DND-41 (cell line): ENCODE measurements around the gene MRNIP.

Source experiments
- ATAC-seq: fragments of 200-7000 bp; cut with Tn5 transposase; 3 replicates; pipeline ENCODE4 v1.9.1; 2021; ENCODE audit warnings: low read depth; ENCODE audit not compliant: insufficient read depth
- DNase-seq: peaks from one replicate; pipeline ENCODE4 v3.0.0-alpha.2; 2020
- H2AFZ ChIP-seq: 2 replicates; pipeline ENCODE4 v1.6.0; 2012; ENCODE audit warnings: low read depth, low read length
- H3K27ac ChIP-seq: 2 replicates; pipeline ENCODE4 v1.5.1; 2012; ENCODE audit warnings: low read length, inconsistent platforms
- H3K27me3 ChIP-seq: fragments of 200-600 bp; sonication (generic); 2 replicates; pipeline ENCODE4 v1.6.0; 2012; ENCODE audit warnings: low read length, mild to moderate bottlenecking, inconsistent platforms; ENCODE audit not compliant: insufficient read depth, poor library complexity
- H3K36me3 ChIP-seq: 2 replicates; pipeline ENCODE4 v1.5.1; 2012; ENCODE audit warnings: low read length, inconsistent platforms; ENCODE audit not compliant: insufficient read depth
- H3K4me1 ChIP-seq: 2 replicates; pipeline ENCODE4 v1.5.1; 2012; ENCODE audit warnings: mild to moderate bottlenecking, low read length; ENCODE audit not compliant: insufficient read depth
- H3K4me2 ChIP-seq: 2 replicates; pipeline ENCODE4 v1.6.0; 2012; ENCODE audit warnings: mild to moderate bottlenecking, moderate library complexity, low read length, inconsistent platforms; ENCODE audit not compliant: insufficient read depth
- H3K4me3 ChIP-seq, 2 experiments: fragments of 200-600 bp in 1 of 2; shearing (Covaris generic) in 1 of 2; 2 replicates each; pipeline ENCODE4 v1.5.1; 2012 to 2016; ENCODE audit warnings: inconsistent platforms in 2 of 2, low read length in 2 of 2, mild to moderate bottlenecking in 2 of 2, low read depth in 1 of 2, moderate library complexity in 1 of 2
- H3K79me2 ChIP-seq: 2 replicates; pipeline ENCODE4 v1.6.0; 2012; ENCODE audit warnings: low read length, inconsistent platforms; ENCODE audit not compliant: insufficient read depth
- H3K9ac ChIP-seq: 2 replicates; pipeline ENCODE4 v1.6.0; 2012; ENCODE audit warnings: low read depth, mild to moderate bottlenecking, inconsistent platforms, low read length, moderate library complexity
- H3K9me3 ChIP-seq: 2 replicates; pipeline ENCODE4 v1.5.1; 2012; ENCODE audit warnings: low read length, moderate library complexity, mild to moderate bottlenecking, inconsistent platforms; ENCODE audit not compliant: insufficient read depth, severe bottlenecking
- H4K20me1 ChIP-seq: 2 replicates; pipeline ENCODE4 v1.6.0; 2012; ENCODE audit warnings: low read length; ENCODE audit not compliant: insufficient read depth
- EZH2 ChIP-seq: IDR thresholded peaks from 3 replicates; pipeline ENCODE4 v1.6.1; 2012; ENCODE audit warnings: borderline replicate concordance, low read depth, mild to moderate bottlenecking, moderate library complexity, low read length, inconsistent platforms; ENCODE audit not compliant: severe bottlenecking
- TF ChIP-seq, protein P1 (sequence below): IDR thresholded peaks from 2 replicates; pipeline ENCODE4 v1.5.1; 2012; ENCODE audit warnings: borderline replicate concordance, low read length, moderate library complexity, mild to moderate bottlenecking; ENCODE audit not compliant: poor library complexity, severe bottlenecking; ENCODE audit errors: extremely low read depth

Gene MRNIP

DNA sequence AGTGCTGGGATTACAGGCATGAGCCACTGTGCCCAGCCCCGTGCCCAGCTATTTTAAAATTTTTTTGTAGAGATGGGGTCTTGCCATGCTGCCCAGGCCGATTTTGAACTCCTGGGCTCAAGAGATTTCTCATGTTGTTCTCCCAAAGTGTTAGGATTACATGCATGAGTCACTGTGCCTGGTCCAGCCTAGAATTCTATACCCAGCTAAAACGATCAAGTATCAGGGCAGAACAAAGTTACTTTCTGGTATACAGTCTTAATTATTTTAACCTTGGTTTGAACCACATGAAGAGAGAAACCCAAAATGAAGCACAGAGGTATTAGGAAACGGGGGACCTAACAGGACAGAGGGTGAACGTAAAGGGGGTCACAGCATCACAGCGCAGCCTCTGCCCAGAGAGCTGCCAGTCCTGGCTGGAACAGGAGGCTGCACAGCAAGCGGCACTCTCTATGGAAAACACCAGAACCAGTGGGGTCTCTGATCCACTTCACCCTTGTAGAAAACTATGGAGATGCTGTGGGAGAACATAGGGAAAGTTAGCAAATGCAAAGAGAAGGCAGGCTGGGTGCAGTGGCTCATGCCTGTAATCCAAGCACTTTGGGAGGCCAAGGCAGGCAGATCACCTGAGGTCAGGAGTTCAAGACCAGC, 27.7 kb downstream of the MRNIP start:
- TF ChIP-seq, protein P1, sequence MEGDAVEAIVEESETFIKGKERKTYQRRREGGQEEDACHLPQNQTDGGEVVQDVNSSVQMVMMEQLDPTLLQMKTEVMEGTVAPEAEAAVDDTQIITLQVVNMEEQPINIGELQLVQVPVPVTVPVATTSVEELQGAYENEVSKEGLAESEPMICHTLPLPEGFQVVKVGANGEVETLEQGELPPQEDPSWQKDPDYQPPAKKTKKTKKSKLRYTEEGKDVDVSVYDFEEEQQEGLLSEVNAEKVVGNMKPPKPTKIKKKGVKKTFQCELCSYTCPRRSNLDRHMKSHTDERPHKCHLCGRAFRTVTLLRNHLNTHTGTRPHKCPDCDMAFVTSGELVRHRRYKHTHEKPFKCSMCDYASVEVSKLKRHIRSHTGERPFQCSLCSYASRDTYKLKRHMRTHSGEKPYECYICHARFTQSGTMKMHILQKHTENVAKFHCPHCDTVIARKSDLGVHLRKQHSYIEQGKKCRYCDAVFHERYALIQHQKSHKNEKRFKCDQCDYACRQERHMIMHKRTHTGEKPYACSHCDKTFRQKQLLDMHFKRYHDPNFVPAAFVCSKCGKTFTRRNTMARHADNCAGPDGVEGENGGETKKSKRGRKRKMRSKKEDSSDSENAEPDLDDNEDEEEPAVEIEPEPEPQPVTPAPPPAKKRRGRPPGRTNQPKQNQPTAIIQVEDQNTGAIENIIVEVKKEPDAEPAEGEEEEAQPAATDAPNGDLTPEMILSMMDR: no peak
- no peak for TF ChIP-seq EZH2
- Histone ChIP-seq H3K79me2 (no peaks in the 10 kb centered on the region), H3K9me3 (no peaks in the 10 kb centered on the region), H3K27ac (no peak overlapping the region), H4K20me1 (no peaks in the 10 kb centered on the region), H3K36me3 (peaks cover 70% of the 10 kb centered on the region), H3K4me3 (no peak overlapping the region), H3K4me2 (no peak overlapping the region), H3K27me3 (no peaks in the 10 kb centered on the region), H3K9ac (no peak overlapping the region), H2AFZ (no peak overlapping the region), H3K4me1 (peaks cover under 1% of the 10 kb centered on the region; the same call in 1 of the 2 replicates)
- DNase-seq (no peak), ATAC-seq (no peak)

DNA sequence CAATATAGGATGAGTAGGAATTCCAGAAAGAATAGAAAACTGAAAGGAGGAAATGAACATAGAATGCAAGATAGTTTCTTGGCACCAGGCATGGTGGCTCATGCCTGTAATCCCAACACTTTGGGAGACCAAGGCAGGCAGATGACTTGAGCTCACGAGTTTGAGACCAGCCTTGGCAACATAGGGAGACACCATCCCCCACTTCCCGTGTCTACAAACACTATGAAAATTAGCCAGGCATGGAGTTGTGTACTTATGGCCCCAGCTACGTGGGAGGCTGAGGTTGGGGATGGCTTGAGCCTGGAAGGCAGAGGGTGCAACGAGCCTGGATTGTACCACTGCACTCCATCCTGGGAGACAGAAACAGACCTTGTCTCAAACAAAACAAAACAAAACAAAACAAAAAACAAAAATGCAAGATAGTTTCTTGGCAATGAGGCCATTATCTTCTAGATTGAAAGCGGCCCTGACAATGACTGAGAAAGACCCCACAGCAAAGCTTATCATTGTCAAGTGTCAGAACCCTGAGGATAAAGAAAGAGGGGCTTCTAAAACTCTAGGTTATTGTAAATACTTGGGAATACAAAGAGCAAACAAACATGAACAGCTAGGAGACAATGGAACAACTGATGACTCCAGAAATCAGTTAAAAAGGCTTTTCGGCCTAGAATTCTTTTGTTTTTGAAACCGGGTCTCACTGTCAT, 28.7 kb downstream of the MRNIP start:
- H3K4me1 ChIP-seq: no peaks in the 10 kb centered on the region
- H3K9ac ChIP-seq: no peak overlapping the region
- DNase-seq: no peak
- H3K4me3 ChIP-seq: no peak overlapping the region
- H3K79me2 ChIP-seq: no peaks in the 10 kb centered on the region
- TF ChIP-seq, protein P1: no peak
- no peak for TF ChIP-seq EZH2
- no peaks in the 10 kb centered on the region for H4K20me1 ChIP-seq
- H3K4me2 ChIP-seq: no peak overlapping the region
- H3K27me3 ChIP-seq: no peaks in the 10 kb centered on the region
- H3K9me3 ChIP-seq: no peaks in the 10 kb centered on the region
- H3K27ac ChIP-seq: no peak overlapping the region
- ATAC-seq: no peak
- peaks cover 79% of the 10 kb centered on the region for H3K36me3 ChIP-seq
- H2AFZ ChIP-seq: no peak overlapping the region

DNA sequence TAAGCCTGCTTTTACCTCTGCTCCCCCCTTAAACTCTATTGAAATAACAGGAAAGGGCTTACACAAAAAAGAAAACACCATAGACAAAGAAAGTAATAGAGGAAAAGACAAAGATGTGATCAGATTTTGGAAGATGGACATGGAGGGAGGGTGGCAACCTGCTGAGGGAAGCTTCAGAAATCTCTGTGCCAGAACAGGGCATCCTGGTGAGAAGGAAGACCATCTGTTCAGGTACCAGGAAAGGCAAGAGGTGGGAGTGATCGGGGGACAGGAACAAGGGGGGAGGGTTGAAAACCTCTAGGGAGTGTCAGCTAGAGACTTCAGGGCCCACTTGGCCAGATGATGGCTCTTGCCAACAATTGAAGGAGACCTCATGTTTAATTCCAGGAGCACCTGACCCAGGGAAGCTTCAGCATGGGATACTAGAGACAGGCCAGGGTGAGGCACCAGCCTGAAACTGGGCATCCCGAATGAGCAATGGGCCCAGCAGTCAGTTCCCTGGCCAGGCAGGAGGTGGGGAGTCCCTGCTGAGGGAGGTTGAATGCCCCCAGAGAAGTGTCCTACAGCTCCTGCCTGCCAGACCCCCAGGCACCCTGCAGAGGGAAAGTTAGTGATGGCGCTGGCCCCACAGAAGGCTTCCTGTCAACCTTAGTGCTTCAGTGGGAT, 29.7 kb downstream of the MRNIP start:
- Histone ChIP-seq H3K27me3 (no peaks in the 10 kb centered on the region), H3K27ac (no peak overlapping the region)

More for the DNA sequence above, 29.7 kb downstream of the MRNIP start:
- Histone ChIP-seq H3K9me3 (no peaks in the 10 kb centered on the region), H3K79me2 (no peaks in the 10 kb centered on the region), H3K4me2 (no peak overlapping the region), H3K36me3 (peaks cover 85% of the 10 kb centered on the region), H3K4me1 (no peaks in the 10 kb centered on the region), H3K9ac (no peak overlapping the region), H2AFZ (no peak overlapping the region), H4K20me1 (no peaks in the 10 kb centered on the region), H3K4me3 (no peak overlapping the region)
- TF ChIP-seq, protein P1: no peak
- ATAC-seq (no peak), DNase-seq (no peak)
